Calu3 (cell line): ENCODE results near the gene IQCC. TPM values are rescaled to one million over a fixed set of nuclear protein-coding genes. Genes with fewer than 3 reads are reported as not detected.

Source experiments
- BruUV-seq: library from RNA; stranded (reverse); fragments of 400-500 nt; replicated peaks from 2 replicates; lab custom pipeline; 2021; lab: Mats Ljungman, UMichigan
- CTCF ChIA-PET: fragments of 300-600 bp; sonication (Branson Sonifier 250); formaldehyde crosslinking; loops from one replicate; lab custom pipeline; 2022; ENCODE audit warnings: antibody characterized with exemption; lab: Charles Lee
- DNase-seq: peaks from one replicate; pipeline ENCODE4 v3.0.0; 2022
- H3K27ac Mint-ChIP-seq: one replicate; pipeline ENCODE4 v1.8.0; 2022; ENCODE audit warnings: mixed read lengths; ENCODE audit not compliant: unreplicated experiment
- H3K27me3 Mint-ChIP-seq: one replicate; pipeline ENCODE4 v1.8.0; 2022; ENCODE audit warnings: mixed read lengths; ENCODE audit not compliant: unreplicated experiment
- H3K36me3 Mint-ChIP-seq: one replicate; pipeline ENCODE4 v1.8.0; 2022; ENCODE audit warnings: mild to moderate bottlenecking, moderate library complexity, mixed read lengths; ENCODE audit not compliant: insufficient read depth, unreplicated experiment
- H3K4me1 Mint-ChIP-seq: one replicate; pipeline ENCODE4 v1.8.0; 2022; ENCODE audit warnings: mild to moderate bottlenecking, low read depth, mixed read lengths; ENCODE audit not compliant: unreplicated experiment
- H3K4me3 Mint-ChIP-seq: one replicate; pipeline ENCODE4 v1.8.0; 2022; ENCODE audit warnings: mild to moderate bottlenecking, low read depth, moderate library complexity, mixed read lengths; ENCODE audit not compliant: unreplicated experiment
- H3K9me3 Mint-ChIP-seq: one replicate; pipeline ENCODE4 v1.8.0; 2022; ENCODE audit warnings: low read depth, mixed read lengths; ENCODE audit not compliant: unreplicated experiment
- intact Hi-C: fragments of 100-400 bp; cut with micrococcal nuclease; formaldehyde crosslinking; loops from one replicate; pipeline ENCODE4 v1.10.0; 2022; ENCODE audit not compliant: unreplicated experiment
- total RNA-seq: library from RNA; stranded (reverse); gene quantifications from 2 replicates; pipeline ENCODE4 v1.2.3, GENCODE V29; 2022
- TF ChIP-seq, protein P1 (sequence below): fragments of 200-600 bp; IDR thresholded peaks from one replicate; pipeline ENCODE4 v1.8.0; 2022; ENCODE audit warnings: antibody characterized with exemption; ENCODE audit not compliant: unreplicated experiment

IQCC gene
- total RNA-seq, 1 experiment from 2014 or later, result 7.6 TPM

DNA sequence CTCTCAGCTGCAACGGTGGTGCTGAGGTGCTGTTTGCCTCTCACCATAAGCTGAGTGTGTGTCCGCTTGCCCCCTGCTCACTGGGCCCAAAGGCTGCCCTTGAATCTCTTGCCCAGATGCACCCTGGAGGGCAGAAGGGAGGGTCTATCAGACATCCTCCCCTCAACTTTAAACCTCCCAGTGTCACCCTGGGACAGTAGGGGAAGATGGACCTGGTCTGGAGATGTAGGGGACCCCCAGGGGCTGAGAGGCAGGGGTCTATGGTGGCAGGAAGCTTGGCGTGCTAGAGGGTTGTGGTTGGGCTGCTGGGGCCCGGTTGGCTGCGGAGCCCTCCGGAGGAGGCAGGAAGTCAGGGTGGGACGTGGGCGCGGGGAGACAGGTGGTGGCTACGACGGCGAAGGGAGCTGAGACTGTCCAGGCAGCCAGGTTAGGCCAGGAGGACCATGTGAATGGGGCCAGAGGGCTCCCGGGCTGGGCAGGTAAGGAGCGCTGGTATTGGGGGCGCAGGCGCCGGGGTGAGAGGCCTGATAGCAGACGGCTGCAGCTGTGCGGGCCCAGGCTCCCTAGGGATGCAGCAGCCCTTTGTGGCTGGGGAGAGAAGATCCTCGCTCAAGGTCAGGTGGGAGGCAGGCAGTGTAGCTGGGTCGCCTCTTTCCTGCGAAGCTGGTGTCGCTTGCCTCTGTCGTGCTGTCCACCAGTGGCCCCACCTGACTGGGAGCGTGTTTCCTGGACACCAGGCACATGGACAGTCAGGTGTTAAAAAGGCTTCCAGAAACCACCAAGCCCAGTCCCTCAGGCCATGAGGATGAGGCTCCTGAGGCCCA is 45.6 kb downstream of the IQCC start, which contains the start of gene LCK:
Gene LCK, plus strand, starts transcription at position 373 of the 824 bp plus-strand sequence. CDS start 23,065 bp downstream, outside the sequence.
- no peaks in the 10 kb centered on the region for H3K36me3 Mint-ChIP-seq
- no TSS peak for BruUV-seq
- H3K27ac Mint-ChIP-seq, result no peak within 1 kb of the TSS
- H3K9me3 Mint-ChIP-seq, result no peaks in the 10 kb centered on the region
- H3K4me1 Mint-ChIP-seq, result peaks cover 9% of the 10 kb centered on the region
- CTCF ChIA-PET, result interaction anchor here (0.6 to 1.2 kb wide), 3 partner anchors 10 to 71 kb away, joined by 3 to 8 read pairs (median 3); no protein-coding TSS in a partner anchor
- H3K27me3 Mint-ChIP-seq, result no peaks in the 10 kb centered on the region
- intact Hi-C loops, result no loop called here
- no peak within 1 kb of the TSS for H3K4me3 Mint-ChIP-seq
- no peak for DNase-seq
- TF ChIP-seq, protein P1, sequence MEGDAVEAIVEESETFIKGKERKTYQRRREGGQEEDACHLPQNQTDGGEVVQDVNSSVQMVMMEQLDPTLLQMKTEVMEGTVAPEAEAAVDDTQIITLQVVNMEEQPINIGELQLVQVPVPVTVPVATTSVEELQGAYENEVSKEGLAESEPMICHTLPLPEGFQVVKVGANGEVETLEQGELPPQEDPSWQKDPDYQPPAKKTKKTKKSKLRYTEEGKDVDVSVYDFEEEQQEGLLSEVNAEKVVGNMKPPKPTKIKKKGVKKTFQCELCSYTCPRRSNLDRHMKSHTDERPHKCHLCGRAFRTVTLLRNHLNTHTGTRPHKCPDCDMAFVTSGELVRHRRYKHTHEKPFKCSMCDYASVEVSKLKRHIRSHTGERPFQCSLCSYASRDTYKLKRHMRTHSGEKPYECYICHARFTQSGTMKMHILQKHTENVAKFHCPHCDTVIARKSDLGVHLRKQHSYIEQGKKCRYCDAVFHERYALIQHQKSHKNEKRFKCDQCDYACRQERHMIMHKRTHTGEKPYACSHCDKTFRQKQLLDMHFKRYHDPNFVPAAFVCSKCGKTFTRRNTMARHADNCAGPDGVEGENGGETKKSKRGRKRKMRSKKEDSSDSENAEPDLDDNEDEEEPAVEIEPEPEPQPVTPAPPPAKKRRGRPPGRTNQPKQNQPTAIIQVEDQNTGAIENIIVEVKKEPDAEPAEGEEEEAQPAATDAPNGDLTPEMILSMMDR, result no peak

DNA sequence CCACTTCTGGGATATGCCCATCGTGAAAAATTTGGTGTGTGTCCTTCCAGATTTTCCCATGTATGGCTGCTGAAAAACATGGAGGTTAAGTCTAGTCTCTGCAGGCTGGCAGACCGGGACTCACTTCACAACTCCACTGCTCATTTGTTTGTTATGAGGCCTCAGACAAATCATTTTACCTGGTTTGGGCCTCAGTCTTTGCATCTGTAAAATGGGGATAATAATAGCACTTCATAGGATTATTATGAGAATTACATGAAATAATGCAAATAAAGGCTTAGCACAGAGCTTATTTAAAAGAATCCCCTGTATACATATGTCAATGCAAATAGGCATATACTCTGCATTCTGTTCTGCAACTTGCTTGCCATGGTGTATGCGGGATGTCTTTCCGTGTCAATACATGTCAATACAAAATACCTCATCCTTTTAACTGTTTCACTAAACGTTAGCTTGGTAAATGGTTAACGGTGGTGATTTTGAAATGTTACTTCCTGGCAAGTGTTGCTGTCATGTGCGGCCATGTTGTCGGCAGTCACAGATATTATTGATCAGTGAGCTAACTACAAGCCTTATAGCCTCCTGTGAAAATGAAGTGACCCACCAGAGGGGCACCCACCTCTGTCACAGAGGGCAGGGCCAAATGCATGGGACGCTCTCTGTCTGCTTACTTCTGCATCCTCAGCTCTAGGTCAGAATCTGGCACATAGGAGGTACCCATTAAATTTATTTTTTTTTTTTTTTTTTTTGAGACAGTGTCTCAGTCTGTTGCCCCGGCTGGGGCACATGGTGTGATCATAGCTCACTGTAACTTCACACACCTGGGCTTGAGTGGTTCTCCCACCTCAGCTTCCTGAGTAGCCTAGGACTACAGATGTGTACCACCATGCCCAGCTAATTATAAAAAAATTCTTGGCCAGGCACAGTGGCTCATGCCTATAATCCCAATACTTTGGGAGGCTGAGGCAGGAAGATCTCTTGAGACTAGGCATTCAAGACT is 49.9 kb downstream of the IQCC start:
- H3K27me3 Mint-ChIP-seq, result no peaks in the 10 kb centered on the region
- TF ChIP-seq, protein P1, result no peak
- no peaks in the 10 kb centered on the region for H3K9me3 Mint-ChIP-seq
- H3K4me3 Mint-ChIP-seq, result no peak overlapping the region
- intact Hi-C loops, result no loop called here
- no TSS peak for BruUV-seq
- no peak overlapping the region for H3K27ac Mint-ChIP-seq
- no peaks in the 10 kb centered on the region for H3K36me3 Mint-ChIP-seq
- peaks cover 4% of the 10 kb centered on the region for H3K4me1 Mint-ChIP-seq
- no peak for DNase-seq
- CTCF ChIA-PET, result interaction anchor here (0.6 to 0.9 kb wide), 4 partner anchors 10 to 70 kb away, joined by 3 read pairs; no protein-coding TSS in a partner anchor

DNA sequence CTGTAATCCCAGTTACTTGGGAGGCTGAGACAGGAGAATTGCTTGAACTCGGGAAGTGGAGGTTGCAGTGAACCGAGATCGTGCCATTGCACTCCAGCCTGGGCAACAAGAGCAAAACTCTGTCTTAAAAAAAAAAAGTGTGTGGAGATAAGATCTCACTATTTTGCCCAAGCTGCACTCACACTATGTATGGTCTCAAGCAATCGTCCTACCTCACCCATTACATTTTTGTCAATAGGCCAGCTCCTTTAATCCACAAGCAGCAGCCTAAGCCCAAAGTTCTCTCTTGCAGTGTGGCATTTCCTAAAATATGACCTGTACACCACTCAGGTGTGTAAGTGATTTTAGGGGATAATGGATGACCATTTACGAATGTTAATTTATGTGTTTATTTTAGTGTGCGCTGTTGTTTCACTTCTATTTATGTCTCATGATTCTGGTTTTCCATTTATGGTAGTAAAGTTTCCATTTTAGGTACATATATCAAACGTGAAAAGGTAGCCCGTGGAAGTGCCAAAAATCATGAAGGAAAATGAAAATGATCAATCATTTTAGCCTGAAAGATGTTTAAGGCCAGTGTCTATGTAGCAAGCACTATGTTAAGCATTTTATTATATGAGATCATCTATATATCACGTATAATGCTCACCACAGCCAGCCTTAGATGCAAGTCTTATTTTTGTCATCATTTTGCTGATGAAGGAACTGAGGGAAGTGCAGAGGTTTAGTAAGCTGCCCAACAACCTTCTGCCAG is 51.2 kb downstream of the IQCC start:
- no peak overlapping the region for H3K27ac Mint-ChIP-seq
- DNase-seq, result no peak
- H3K4me3 Mint-ChIP-seq, result no peak overlapping the region
- intact Hi-C loops, result no loop called here
- TF ChIP-seq, protein P1, result no peak
- no TSS peak for BruUV-seq
- no peaks in the 10 kb centered on the region for H3K36me3 Mint-ChIP-seq
- no peaks in the 10 kb centered on the region for H3K27me3 Mint-ChIP-seq
- H3K9me3 Mint-ChIP-seq, result no peaks in the 10 kb centered on the region
- H3K4me1 Mint-ChIP-seq, result no peaks in the 10 kb centered on the region
- CTCF ChIA-PET, result no interaction called here

DNA sequence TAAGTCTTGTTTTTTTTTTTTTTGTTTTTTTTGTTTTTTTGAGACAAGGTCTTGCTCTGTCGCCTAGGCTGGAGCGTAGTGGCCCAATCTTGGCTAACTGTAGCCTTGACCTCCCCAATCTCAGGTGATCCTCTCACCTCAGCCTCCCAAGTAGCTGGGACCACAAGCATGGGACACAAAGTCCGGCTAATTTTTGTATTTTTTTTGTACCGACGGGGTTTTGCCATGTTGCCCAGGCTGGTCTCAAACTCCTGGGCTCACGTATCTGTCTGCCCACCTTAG is 51.7 kb downstream of the IQCC start:
- Mint-ChIP-seq H3K27me3 (no peaks in the 10 kb centered on the region), H3K36me3 (no peaks in the 10 kb centered on the region), H3K4me3 (no peak overlapping the region), H3K27ac (no peak overlapping the region), H3K4me1 (no peaks in the 10 kb centered on the region), H3K9me3 (no peaks in the 10 kb centered on the region)
- intact Hi-C loops, result no loop called here
- TF ChIP-seq, protein P1, result no peak
- CTCF ChIA-PET, result no interaction called here
- no TSS peak for BruUV-seq
- DNase-seq, result no peak
